HL-60 (cell line): ENCODE data around the gene FMN1.

Source experiments
- CTCF ChIP-seq: IDR thresholded peaks from one replicate; pipeline ENCODE4 v1.5.1; 2011; ENCODE audit warnings: low read length, control low read depth, inconsistent platforms; ENCODE audit not compliant: insufficient read depth
- REST ChIP-seq: IDR thresholded peaks from 2 replicates; pipeline ENCODE4 v1.6.1; 2012; ENCODE audit warnings: low read depth; ENCODE audit not compliant: insufficient replicate concordance

- TF ChIP-seq CTCF (no peak), REST (no peak)
These were observed 277 bp downstream of the FMN1 start for GRCh38 chr15:33194237-33194636.
